Endodermal cell (in vitro differentiated cells): ENCODE results near the gene NDUFA12. TPM values are rescaled to one million over a fixed set of nuclear protein-coding genes. Genes with fewer than 3 reads are reported as not detected.
A peak's percentile ranks its signal among the peaks of the same experiment; 100 is the strongest.

Experiments used
- DNase-seq: peaks from one replicate; pipeline ENCODE4 v3.0.0-alpha.2; 2017
- H3K27ac ChIP-seq: 2 replicates; pipeline ENCODE4 v1.5.1; 2013; ENCODE audit warnings: mild to moderate bottlenecking, low read depth, low read length, moderate library complexity
- H3K27me3 ChIP-seq: 2 replicates; pipeline ENCODE4 v1.6.1; 2013; ENCODE audit warnings: mild to moderate bottlenecking, low read length, moderate library complexity; ENCODE audit not compliant: insufficient read depth, control insufficient read depth, poor library complexity, severe bottlenecking
- H3K36me3 ChIP-seq: 2 replicates; pipeline ENCODE4 v1.7.0; 2013; ENCODE audit warnings: mild to moderate bottlenecking, low read length, moderate library complexity; ENCODE audit not compliant: control insufficient read depth, insufficient read depth
- H3K4me1 ChIP-seq: one replicate; pipeline ENCODE4 v1.7.0; 2013; ENCODE audit warnings: low read length; ENCODE audit not compliant: control insufficient read depth, insufficient read depth
- H3K4me3 ChIP-seq: 2 replicates; pipeline ENCODE4 v1.5.1; 2013; ENCODE audit warnings: mild to moderate bottlenecking, low read length, moderate library complexity
- H3K9ac ChIP-seq: 2 replicates; pipeline ENCODE4 v1.6.1; 2013; ENCODE audit warnings: mild to moderate bottlenecking, low read length, moderate library complexity; ENCODE audit not compliant: poor library complexity, severe bottlenecking; ENCODE audit errors: extremely low read depth
- H3K9me3 ChIP-seq: 2 replicates; pipeline ENCODE4 v1.6.1; 2013; ENCODE audit warnings: mild to moderate bottlenecking, low read length, moderate library complexity; ENCODE audit not compliant: control insufficient read depth
- H3K27ac Mint-ChIP-seq: 2 replicates; pipeline ENCODE4 v1.8.0; 2020; ENCODE audit warnings: mixed read lengths
- H3K27me3 Mint-ChIP-seq: 2 replicates; pipeline ENCODE4 v1.8.0; 2021; ENCODE audit warnings: mild to moderate bottlenecking, mixed read lengths; ENCODE audit not compliant: insufficient read depth
- H3K36me3 Mint-ChIP-seq: 2 replicates; pipeline ENCODE4 v1.8.0; 2020; ENCODE audit warnings: low read depth, mixed read lengths
- H3K4me1 Mint-ChIP-seq: 2 replicates; pipeline ENCODE4 v1.8.0; 2020; ENCODE audit warnings: mixed read lengths
- H3K4me3 Mint-ChIP-seq: 2 replicates; pipeline ENCODE4 v1.8.0; 2020; ENCODE audit warnings: mild to moderate bottlenecking, moderate library complexity, mixed read lengths
- H3K9me3 Mint-ChIP-seq: 2 replicates; pipeline ENCODE4 v1.8.0; 2020; ENCODE audit warnings: mild to moderate bottlenecking, mixed read lengths
- WGBS, 2 experiments: methylation state at CpG; one replicate each; pipeline versions ENCODE4 v1.1.5 to v1.1.7; 2013; ENCODE audit warnings: missing lambda C conversion rate in 2 of 2, mixed read lengths in 1 of 2; ENCODE audit not compliant: insufficient coverage in 1 of 2, insufficient read length in 1 of 2; 5-methylcytosine and 5-hydroxymethylcytosine counted together
- total RNA-seq, 2 donors: library from RNA; stranded (reverse); fragmentation: NEBNext Ultra II Directional in 1 of 2; extraction: Animal tissue kit (Norgen Biotek cat#: 25700) in 1 of 2; gene quantifications; 2 replicates in 1 of 2; 3 replicates in 1 of 2; pipeline ENCODE4 v1.2.1, GENCODE V29; 2021
- TF ChIP-seq, protein P1 (sequence below): fragments of 200-600 bp; sonication (generic); conservative IDR thresholded peaks from 2 replicates; pipeline ENCODE4 v1.5.0; 2021; ENCODE audit warnings: antibody characterized with exemption, mild to moderate bottlenecking

The NDUFA12 gene
- total RNA-seq, 2 donors from 2014 or later: 113 to 131 TPM

DNA sequence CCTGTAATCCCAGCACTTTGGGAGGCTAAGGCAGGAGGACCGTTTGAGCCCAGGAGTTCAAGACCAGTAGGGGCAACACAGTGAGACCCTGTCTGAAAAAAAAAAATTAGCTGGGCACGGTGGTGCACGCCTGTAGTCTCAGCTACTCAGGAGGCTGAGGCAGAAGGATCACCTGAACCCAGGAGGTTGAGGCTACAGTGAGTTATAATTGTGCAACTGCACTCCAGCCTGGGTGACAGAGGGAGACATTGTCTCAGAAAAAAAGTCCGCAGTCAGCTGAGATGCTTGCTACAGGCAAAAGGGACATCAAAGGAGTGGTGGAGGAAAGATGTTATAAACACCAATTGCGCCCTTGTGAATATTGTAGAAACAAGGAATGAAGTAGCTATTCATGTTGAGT is 77.8 kb downstream of the NDUFA12 start:
- DNase-seq: no peak
- Histone ChIP-seq H3K27ac (no peak overlapping the region), H3K4me3 (no peak overlapping the region), H3K4me1 (peaks cover 6% of the 10 kb centered on the region), H3K9me3 (no peaks in the 10 kb centered on the region), H3K9ac (no peak overlapping the region), H3K36me3 (no peaks in the 10 kb centered on the region), H3K27me3 (no peaks in the 10 kb centered on the region)
- Mint-ChIP-seq H3K27me3 (no peaks in the 10 kb centered on the region), H3K4me3 (no peak overlapping the region), H3K4me1 (peaks cover 14% of the 10 kb centered on the region), H3K9me3 (no peaks in the 10 kb centered on the region), H3K27ac (no peak overlapping the region), H3K36me3 (no peaks in the 10 kb centered on the region)
- 82 to 93% methylated on average over 5 of the region's 5 CpGs for WGBS, 2 experiments
- TF ChIP-seq, protein P1, sequence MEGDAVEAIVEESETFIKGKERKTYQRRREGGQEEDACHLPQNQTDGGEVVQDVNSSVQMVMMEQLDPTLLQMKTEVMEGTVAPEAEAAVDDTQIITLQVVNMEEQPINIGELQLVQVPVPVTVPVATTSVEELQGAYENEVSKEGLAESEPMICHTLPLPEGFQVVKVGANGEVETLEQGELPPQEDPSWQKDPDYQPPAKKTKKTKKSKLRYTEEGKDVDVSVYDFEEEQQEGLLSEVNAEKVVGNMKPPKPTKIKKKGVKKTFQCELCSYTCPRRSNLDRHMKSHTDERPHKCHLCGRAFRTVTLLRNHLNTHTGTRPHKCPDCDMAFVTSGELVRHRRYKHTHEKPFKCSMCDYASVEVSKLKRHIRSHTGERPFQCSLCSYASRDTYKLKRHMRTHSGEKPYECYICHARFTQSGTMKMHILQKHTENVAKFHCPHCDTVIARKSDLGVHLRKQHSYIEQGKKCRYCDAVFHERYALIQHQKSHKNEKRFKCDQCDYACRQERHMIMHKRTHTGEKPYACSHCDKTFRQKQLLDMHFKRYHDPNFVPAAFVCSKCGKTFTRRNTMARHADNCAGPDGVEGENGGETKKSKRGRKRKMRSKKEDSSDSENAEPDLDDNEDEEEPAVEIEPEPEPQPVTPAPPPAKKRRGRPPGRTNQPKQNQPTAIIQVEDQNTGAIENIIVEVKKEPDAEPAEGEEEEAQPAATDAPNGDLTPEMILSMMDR: no peak

DNA sequence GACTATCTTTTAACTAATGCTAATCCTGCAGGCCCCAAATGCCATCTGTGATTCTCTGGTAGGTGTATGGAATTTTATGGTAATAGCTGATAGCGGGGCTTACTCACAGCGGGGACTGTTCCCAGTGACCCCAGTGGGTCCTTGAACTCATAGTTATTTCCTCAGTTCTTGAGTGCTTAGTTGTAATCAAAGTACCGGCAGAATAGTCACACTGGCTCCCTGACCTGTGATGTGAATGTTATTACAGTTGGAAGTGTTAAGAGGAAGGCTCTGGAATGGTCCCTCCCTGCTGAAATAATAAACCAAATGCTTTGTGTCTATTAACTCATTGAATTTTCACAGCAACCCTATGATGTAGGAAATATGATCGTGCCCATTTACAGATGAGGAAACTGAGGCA is 78.3 kb downstream of the NDUFA12 start:
- Mint-ChIP-seq H3K27ac (no peak overlapping the region), H3K4me3 (no peak overlapping the region), H3K4me1 (peaks cover 13% of the 10 kb centered on the region), H3K27me3 (no peaks in the 10 kb centered on the region), H3K9me3 (no peaks in the 10 kb centered on the region), H3K36me3 (no peaks in the 10 kb centered on the region)
- peaks cover 6% of the 10 kb centered on the region for H3K4me1 ChIP-seq
- no peaks in the 10 kb centered on the region for H3K27me3 ChIP-seq
- H3K9ac ChIP-seq: no peak overlapping the region
- H3K36me3 ChIP-seq: no peaks in the 10 kb centered on the region
- TF ChIP-seq, protein P1: no peak
- H3K4me3 ChIP-seq: no peak overlapping the region
- WGBS, 2 experiments: 91 to 100% methylated on average over 3 to 4 of the region's 4 CpGs
- H3K27ac ChIP-seq: no peak overlapping the region
- DNase-seq: no peak
- H3K9me3 ChIP-seq: no peaks in the 10 kb centered on the region

DNA sequence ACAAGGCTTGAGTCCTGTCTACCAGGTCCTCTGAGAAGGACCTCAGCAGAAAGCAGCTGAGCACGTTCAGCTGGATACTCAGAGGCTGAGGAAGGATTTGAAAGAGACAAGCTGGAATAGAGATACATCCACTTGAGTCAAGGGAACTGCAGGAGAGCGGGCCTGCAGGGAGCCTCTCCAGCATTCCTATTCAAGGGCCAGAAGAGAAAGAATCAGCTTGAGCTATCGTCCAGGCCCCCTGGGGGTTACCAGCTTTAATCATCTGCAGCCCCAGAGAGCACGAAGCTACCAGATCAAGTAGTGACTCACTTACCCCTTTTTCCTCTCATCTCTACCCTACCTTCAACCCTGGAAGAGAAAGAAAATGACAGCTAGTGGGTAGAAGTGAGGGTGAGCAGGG is 80.9 kb downstream of the NDUFA12 start:
- Histone ChIP-seq H3K9ac (no peak overlapping the region), H3K4me3 (no peak overlapping the region), H3K36me3 (no peaks in the 10 kb centered on the region), H3K9me3 (no peaks in the 10 kb centered on the region), H3K4me1 (peaks cover 6% of the 10 kb centered on the region), H3K27ac (no peak overlapping the region), H3K27me3 (no peaks in the 10 kb centered on the region)
- Mint-ChIP-seq H3K4me3 (no peak overlapping the region), H3K9me3 (no peaks in the 10 kb centered on the region), H3K27ac (no peak overlapping the region), H3K4me1 (peaks cover 11% of the 10 kb centered on the region), H3K27me3 (no peaks in the 10 kb centered on the region), H3K36me3 (no peaks in the 10 kb centered on the region)
- TF ChIP-seq, protein P1: no peak
- DNase-seq: peak; percentile 85
- WGBS, 2 experiments: 9 to 27% methylated on average over 1 to 4 of the region's 4 CpGs

Other genes with a start within 250 kb of the NDUFA12 start
- gene NR2C1, start 69.9 kb upstream of the NDUFA12 start, total RNA-seq: 10 to 100 TPM; 66.9 to 82.0 TPM
- 100 to 1,000 TPM in 1 of 2 donors, 10 to 100 TPM in 1; 95.3 to 124 TPM for gene FGD6, start 213.8 kb upstream of the NDUFA12 start, total RNA-seq
- gene VEZT, start 214.1 kb upstream of the NDUFA12 start, total RNA-seq: 100 to 1,000 TPM; 146 to 201 TPM